IMR-90 (cell line): ENCODE data around the gene LCNL1. TPM values are rescaled to one million over a fixed set of nuclear protein-coding genes. Genes with fewer than 3 reads are reported as not detected.

Experiments used
- ATAC-seq: fragments of 200-7000 bp; cut with Tn5 transposase; 2 replicates; pipeline ENCODE4 v1.9.1; 2020; ENCODE audit warnings: low read depth, mild to moderate bottlenecking, moderate library complexity
- BruUV-seq: library from RNA; stranded (reverse); fragments of 400-500 nt; replicated peaks from 2 replicates; lab custom pipeline; 2021; lab: Mats Ljungman, UMichigan
- CTCF ChIA-PET: fragments of 300-600 bp; formaldehyde crosslinking; extraction: SDS; loops from one replicate; lab custom pipeline; 2021; ENCODE audit warnings: antibody characterized with exemption; lab: Yijun Ruan, JAX
- POLR2A ChIA-PET: fragments of 300-600 bp; sonication (Branson Sonifier 250); formaldehyde crosslinking; loops from one replicate; lab custom pipeline; 2022; ENCODE audit warnings: antibody characterized with exemption; ENCODE audit not compliant: unreplicated experiment; lab: Charles Lee
- DNase-seq: peaks from one replicate; pipeline ENCODE4 v3.0.0; 2013
- H2AFZ ChIP-seq: replicated peaks from 2 replicates; pipeline ENCODE3; 2013; ENCODE audit warnings: low read length, mild to moderate bottlenecking; ENCODE audit not compliant: poor library complexity
- H2AK5ac ChIP-seq: 2 replicates; pipeline ENCODE4 v1.6.1; 2013; ENCODE audit warnings: low read depth, low read length, inconsistent platforms
- H2AK9ac ChIP-seq: replicated peaks from 2 replicates; pipeline ENCODE3; 2013; ENCODE audit warnings: mild to moderate bottlenecking, low read depth, low read length, moderate library complexity; ENCODE audit not compliant: poor library complexity
- H2BK120ac ChIP-seq: 2 replicates; pipeline ENCODE4 v1.6.1; 2013; ENCODE audit warnings: low read depth, low read length, inconsistent platforms
- H2BK15ac ChIP-seq: 3 replicates; pipeline ENCODE4 v1.6.1; 2013; ENCODE audit warnings: low read depth, low read length, inconsistent platforms
- H2BK20ac ChIP-seq: 2 replicates; pipeline ENCODE4 v1.6.1; 2013; ENCODE audit warnings: low read depth, mild to moderate bottlenecking, inconsistent platforms, low read length, moderate library complexity
- H2BK5ac ChIP-seq: 2 replicates; pipeline ENCODE4 v1.6.1; 2013; ENCODE audit warnings: mild to moderate bottlenecking, low read depth, low read length, inconsistent platforms; ENCODE audit not compliant: poor library complexity, severe bottlenecking
- H3K14ac ChIP-seq: replicated peaks from 2 replicates; pipeline ENCODE4 v1.6.1; 2013; ENCODE audit warnings: low read depth, low read length, inconsistent platforms
- H3K18ac ChIP-seq: 2 replicates; pipeline ENCODE4 v1.6.1; 2013; ENCODE audit warnings: low read depth, low read length, control low read depth
- H3K23ac ChIP-seq: 2 replicates; pipeline ENCODE4 v1.6.1; 2013; ENCODE audit warnings: low read depth, low read length, inconsistent platforms
- H3K27ac ChIP-seq: 2 replicates; pipeline ENCODE4 v1.5.1; 2013; ENCODE audit warnings: mild to moderate bottlenecking, control low read depth, low read length; ENCODE audit not compliant: insufficient read depth
- H3K27me3 ChIP-seq: 2 replicates; pipeline ENCODE4 v1.6.1; 2013; ENCODE audit warnings: low read length; ENCODE audit not compliant: control insufficient read depth, insufficient read depth
- H3K36me3 ChIP-seq: 2 replicates; pipeline ENCODE4 v1.6.1; 2013; ENCODE audit warnings: low read length, mixed read lengths; ENCODE audit not compliant: control insufficient read depth, insufficient read depth
- H3K4ac ChIP-seq: 2 replicates; pipeline ENCODE4 v1.6.1; 2013; ENCODE audit warnings: low read depth, low read length, inconsistent platforms
- H3K4me1 ChIP-seq: 2 replicates; pipeline ENCODE4 v1.6.1; 2013; ENCODE audit warnings: low read length, mixed read lengths; ENCODE audit not compliant: control insufficient read depth, insufficient read depth
- H3K4me2 ChIP-seq: 2 replicates; pipeline ENCODE4 v1.6.1; 2013; ENCODE audit warnings: low read depth, mild to moderate bottlenecking, control low read depth, low read length, moderate library complexity
- H3K4me3 ChIP-seq: 2 replicates; pipeline ENCODE4 v1.5.1; 2013; ENCODE audit warnings: low read depth, mild to moderate bottlenecking, control low read depth, low read length, moderate library complexity; ENCODE audit not compliant: insufficient read depth
- H3K56ac ChIP-seq: 2 replicates; pipeline ENCODE4 v1.6.1; 2013; ENCODE audit warnings: low read length, inconsistent platforms; ENCODE audit not compliant: insufficient read depth; ENCODE audit errors: extremely low read depth
- H3K79me1 ChIP-seq, 2 experiments: 2 replicates each; pipeline ENCODE4 v1.6.1; 2013; ENCODE audit warnings: low read length in 2 of 2, inconsistent platforms in 1 of 2, low read depth in 1 of 2
- H3K9ac ChIP-seq: 2 replicates; pipeline ENCODE4 v1.6.1; 2013; ENCODE audit warnings: low read depth, low read length, control low read depth
- H3K9me1 ChIP-seq: 2 replicates; pipeline ENCODE4 v1.6.1; 2013; ENCODE audit warnings: low read length, inconsistent platforms; ENCODE audit not compliant: insufficient read depth
- H3K9me3 ChIP-seq: 2 replicates; pipeline ENCODE4 v1.6.1; 2013; ENCODE audit warnings: low read length; ENCODE audit not compliant: control insufficient read depth, insufficient read depth
- H4K20me1 ChIP-seq: 2 replicates; pipeline ENCODE4 v1.6.1; 2013; ENCODE audit warnings: low read length, inconsistent platforms; ENCODE audit not compliant: insufficient read depth
- H4K5ac ChIP-seq: 2 replicates; pipeline ENCODE4 v1.6.1; 2013; ENCODE audit warnings: mild to moderate bottlenecking, low read depth, low read length, control low read depth
- H4K8ac ChIP-seq, 2 experiments: 2 replicates each; pipeline ENCODE4 v1.6.1; 2013; ENCODE audit warnings: low read depth in 2 of 2, low read length in 2 of 2, control low read depth in 1 of 2, inconsistent platforms in 1 of 2
- H4K91ac ChIP-seq: 2 replicates; pipeline ENCODE4 v1.6.1; 2013; ENCODE audit warnings: low read depth, low read length, inconsistent platforms; ENCODE audit not compliant: insufficient read depth
- FOS ChIP-seq: fragments of 150-350 bp; IDR thresholded peaks from 2 replicates; pipeline ENCODE4 v1.6.1; 2016; ENCODE audit warnings: low read depth, low read length
- WGBS, 2 experiments: methylation state at CpG; one replicate each; pipeline versions ENCODE4 v1.1.5 to v1.1.7; 2013; ENCODE audit warnings: missing lambda C conversion rate in 2 of 2; ENCODE audit not compliant: insufficient read length in 1 of 2; ENCODE audit errors: extremely low coverage in 2 of 2; 5-methylcytosine and 5-hydroxymethylcytosine counted together
- dilution Hi-C: fragments of 300-500 bp; cut with HindIII; formaldehyde crosslinking; loops from one replicate; pipeline ENCODE4 v1.14.3; 2018; ENCODE audit warnings: low sequenced_read_pairs; ENCODE audit not compliant: unreplicated experiment
- in situ Hi-C: fragments of 300-500 bp; cut with MboI; formaldehyde crosslinking; loops from 3 replicates; pipeline ENCODE4 v1.14.3; 2019; ENCODE audit warnings: low sequenced_read_pairs, inconsistent platforms, mixed read lengths
- intact Hi-C: fragments of 100-400 bp; cut with micrococcal nuclease; formaldehyde crosslinking; loops from 2 replicates; pipeline ENCODE4 v1.10.0; 2022
- polyA plus RNA-seq, 3 experiments: library from polyadenylated mRNA; depleted of rRNA; stranded (reverse); fragments of >200 nt; gene quantifications; 2 replicates each; pipeline ENCODE4 v1.2.3, GENCODE V29; 2012; ENCODE audit warnings: low replicate concordance in 1 of 3
- total RNA-seq: library from RNA; depleted of rRNA; stranded (reverse); fragments of >200 nt; gene quantifications from 2 replicates; pipeline ENCODE4 v1.2.3, GENCODE V29; 2012

LCNL1 gene
- total and polyA plus RNA-seq, 2 of the 4 experiments (the other 2 are of a cell fraction), result 0.15 TPM; not detected in 1

GRCh38 chr9:137017071-137017470 lies 34.3 kb downstream of the LCNL1 start:
- no peak overlapping the region for H4K91ac ChIP-seq
- intact Hi-C loops, result no loop called here
- H4K8ac ChIP-seq, result no peak overlapping the region

More at GRCh38 chr9:137017071-137017470, 34.3 kb downstream of the LCNL1 start:
- dilution Hi-C loops (no loop called here), in situ Hi-C loops (no loop called here)
- Histone ChIP-seq H3K14ac (no peak overlapping the region), H2BK20ac (no peak overlapping the region), H3K4me1 (no peaks in the 10 kb centered on the region), H2AK9ac (no peak overlapping the region), H3K27ac (no peak overlapping the region), H3K4ac (no peak overlapping the region), H4K5ac (no peak overlapping the region), H3K9me1 (no peaks in the 10 kb centered on the region), H2AFZ (no peak overlapping the region), H4K20me1 (no peaks in the 10 kb centered on the region; the same call in 1 of the 2 replicates), H3K9me3 (no peaks in the 10 kb centered on the region), H2BK120ac (no peak overlapping the region), H3K79me1 (no peaks in the 10 kb centered on the region), H3K27me3 (no peaks in the 10 kb centered on the region), H3K4me3 (no peak overlapping the region), H3K4me2 (no peak overlapping the region), H3K18ac (no peak overlapping the region), H2BK5ac (no peak overlapping the region), H3K36me3 (peaks cover 36% of the 10 kb centered on the region; the same call in 1 of the 2 replicates), H3K56ac (no peak overlapping the region), H3K23ac (no peak overlapping the region), H3K9ac (no peak overlapping the region), H2AK5ac (no peak overlapping the region), H2BK15ac (no peak overlapping the region)
- WGBS, 2 experiments, result 95% methylated on average over 27 of the region's 28 CpGs; no CpG with 5 or more reads in 1 of the 2 experiments
- CTCF ChIA-PET, result no interaction called here
- TF ChIP-seq FOS, result no peak
- ATAC-seq (no peak), DNase-seq (no peak)
- POLR2A ChIA-PET, result no interaction called here
- no TSS peak for BruUV-seq
